Skin of body (tissue), 2 donors: ENCODE data around the gene SEC23B. TPM values are rescaled to one million over a fixed set of nuclear protein-coding genes. Genes with fewer than 3 reads are reported as not detected.
"Not testable (repeated sequence)": the region's sequence is repeated elsewhere in the genome, so short reads cannot be mapped to it uniquely, and the experiment has no call there.

Experiments used
- DNase-seq: peaks from one replicate; lab custom pipeline; 2025; lab: John Stamatoyannopoulos, UW
- total RNA-seq: library from RNA; depleted of rRNA; stranded (reverse); fragments of >200 nt; gene quantifications from one replicate; pipeline ENCODE4 v1.2.3, GENCODE V29; 2014

SEC23B gene
- total RNA-seq, 1 donor from 2014 or later: 35.6 TPM

- no peak for DNase-seq
These were observed 16.9 kb downstream of the SEC23B start for GRCh38 chr20:18524646-18525045.

GRCh38 chr20:18526761-18527160, 19.0 kb downstream of the SEC23B start:
- not testable (repeated sequence) for DNase-seq

GRCh38 chr20:18527339-18527738, 19.6 kb downstream of the SEC23B start:
- no peak for DNase-seq

GRCh38 chr20:18527836-18528235, 20.1 kb downstream of the SEC23B start:
- DNase-seq: no peak

GRCh38 chr20:18529041-18529440, 21.3 kb downstream of the SEC23B start:
- DNase-seq: no peak

GRCh38 chr20:18532626-18533025, 24.9 kb downstream of the SEC23B start:
- DNase-seq: no peak

- no peak for DNase-seq
These were observed 25.8 kb downstream of the SEC23B start for GRCh38 chr20:18533491-18533890.

- DNase-seq: no peak
These were observed 26.4 kb downstream of the SEC23B start for GRCh38 chr20:18533978-18534644.

- DNase-seq: no peak
These were observed 29.9 kb downstream of the SEC23B start for GRCh38 chr20:18537651-18538050.

GRCh38 chr20:18541741-18542140, 34.0 kb downstream of the SEC23B start:
- DNase-seq: no peak

GRCh38 chr20:18543216-18543615, 35.5 kb downstream of the SEC23B start:
- no peak for DNase-seq

- DNase-seq: no peak
These were observed 36.2 kb downstream of the SEC23B start for GRCh38 chr20:18543932-18544331.

GRCh38 chr20:18545566-18545965, 37.8 kb downstream of the SEC23B start:
- DNase-seq: no peak

GRCh38 chr20:18548465-18548864, 40.7 kb downstream of the SEC23B start:
- no peak for DNase-seq

GRCh38 chr20:18553746-18554145, 46.0 kb downstream of the SEC23B start:
- no peak for DNase-seq

- peak; percentile 82 for DNase-seq
These were observed 59.4 kb downstream of the SEC23B start, which contains the start of gene SMIM26 for GRCh38 chr20:18566892-18567738. Gene SMIM26, plus strand, starts transcription at chr20:18567432. Its CDS starts 47 bp downstream, at chr20:18567479.

- DNase-seq: peak; percentile 28
These were observed 60.0 kb downstream of the SEC23B start for GRCh38 chr20:18567739-18568091.

GRCh38 chr20:18571009-18571408, 63.3 kb downstream of the SEC23B start:
- DNase-seq: no peak

- no peak for DNase-seq
These were observed 63.8 kb downstream of the SEC23B start for GRCh38 chr20:18571578-18571977.

GRCh38 chr20:18577942-18578341, 70.2 kb downstream of the SEC23B start:
- no peak for DNase-seq

- no peak for DNase-seq
These were observed 70.8 kb downstream of the SEC23B start for GRCh38 chr20:18578581-18578980.

GRCh38 chr20:18580012-18580411, 72.3 kb downstream of the SEC23B start:
- no peak for DNase-seq

- no peak for DNase-seq
These were observed 77.4 kb downstream of the SEC23B start for GRCh38 chr20:18585134-18585533.
